Posterior cingulate gyrus (tissue), 11 donors: ENCODE measurements around the gene BBX.
"Not testable (repeated sequence)": the region's sequence is repeated elsewhere in the genome, so short reads cannot be mapped to it uniquely, and the experiment has no call there.

ENCODE experiments used
- DNase-seq, 10 donors: peaks; one replicate each; pipeline versions ENCODE4 v3.0.0 to v3.0.0-alpha.2; 2020 to 2021; ENCODE audit warnings: mixed read lengths in 3 of 10
- intact Hi-C: fragments of 100-400 bp; cut with DNase I; formaldehyde crosslinking; loops from one replicate; pipeline ENCODE4 v1.15.1; 2023

Gene BBX

DNA sequence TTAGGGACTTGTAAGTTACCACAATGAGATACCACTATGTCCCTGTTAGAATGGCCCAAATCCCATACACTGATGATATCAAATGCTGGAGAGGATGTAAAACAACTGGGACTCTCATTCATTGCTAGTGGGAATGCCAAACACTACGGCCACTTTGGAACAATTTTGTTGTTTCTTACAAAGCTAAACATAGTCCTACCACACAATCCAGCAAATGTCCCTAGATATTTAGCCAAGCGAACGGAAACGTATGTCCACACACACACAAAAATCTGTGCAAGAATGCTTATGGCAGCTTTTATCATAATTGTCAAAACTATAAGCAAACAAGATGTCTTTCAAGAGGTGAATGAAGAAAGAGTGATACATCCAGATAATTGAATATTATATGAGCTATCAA is 296.9 kb downstream of the BBX start:
- intact Hi-C loops: no loop called here

DNA sequence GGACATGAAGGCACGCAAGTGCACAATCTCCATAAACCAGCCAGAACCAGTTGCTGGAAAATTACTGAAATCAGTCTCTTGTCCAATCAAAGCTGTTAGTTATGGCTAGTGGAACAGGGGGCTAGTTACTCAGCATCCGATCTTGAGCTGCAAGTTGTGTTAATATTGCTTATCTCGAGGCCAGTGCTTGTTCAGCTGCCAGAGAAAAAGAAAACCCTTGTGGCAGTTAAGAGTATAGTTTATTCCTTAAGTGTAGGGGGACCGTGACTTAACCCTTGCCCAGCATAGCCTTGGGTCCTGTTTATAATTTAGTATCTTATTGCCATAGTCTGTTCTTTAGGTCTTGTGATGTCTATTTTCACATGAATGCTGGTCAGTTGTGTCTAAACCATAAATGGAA is 299.5 kb downstream of the BBX start:
- no peak for DNase-seq
- intact Hi-C loops: no loop called here

More for the DNA sequence above, 296.9 kb downstream of the BBX start:
- DNase-seq: no peak

DNA sequence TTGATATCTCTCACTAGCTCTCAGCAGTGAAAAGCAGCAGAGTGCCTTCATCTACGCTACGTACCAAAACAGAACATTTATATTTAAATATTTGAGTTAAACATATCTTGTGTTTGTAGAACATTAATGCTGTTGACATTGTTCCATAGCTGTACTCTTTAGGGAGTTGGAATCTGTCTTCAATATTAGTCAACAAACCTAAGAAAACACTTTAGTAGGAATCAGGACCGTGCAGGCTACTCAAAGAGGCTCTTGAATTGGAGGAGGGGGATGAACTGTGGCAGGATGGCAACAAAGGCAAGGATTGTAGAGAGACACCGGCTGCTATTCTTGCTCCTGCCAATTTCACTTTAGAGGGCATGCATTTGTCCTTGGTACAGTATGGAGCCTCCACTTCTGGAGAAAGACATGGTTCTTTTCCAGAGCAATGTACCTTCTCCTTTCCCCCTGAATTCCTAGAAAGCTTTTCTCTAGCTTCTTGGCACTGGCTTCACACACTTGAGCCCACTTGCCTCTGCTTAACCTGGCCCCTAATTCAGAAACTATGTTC is 302.1 kb downstream of the BBX start:
- no peak for DNase-seq
- intact Hi-C loops: no loop called here

DNA sequence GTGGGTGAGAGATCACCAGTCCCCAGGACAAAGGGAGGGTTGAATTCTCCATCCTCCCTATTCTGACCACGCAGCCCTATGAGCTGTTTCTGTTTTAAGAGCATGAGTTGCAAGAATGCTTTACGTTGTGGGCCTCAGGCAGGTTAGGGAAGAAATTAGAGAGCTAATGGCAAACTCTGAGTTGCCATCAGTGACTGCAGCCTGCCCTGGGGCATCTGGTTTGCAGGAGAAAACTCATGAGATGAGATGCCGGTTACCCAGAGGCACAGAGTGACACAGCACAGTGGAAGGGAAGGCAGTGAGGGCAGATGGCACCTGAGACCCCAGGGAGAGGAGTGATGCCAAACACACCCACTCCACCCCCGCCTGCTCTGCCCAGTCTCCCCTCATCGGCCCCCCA is 302.8 kb downstream of the BBX start:
- DNase-seq: no peak
- intact Hi-C loops: no loop called here

DNA sequence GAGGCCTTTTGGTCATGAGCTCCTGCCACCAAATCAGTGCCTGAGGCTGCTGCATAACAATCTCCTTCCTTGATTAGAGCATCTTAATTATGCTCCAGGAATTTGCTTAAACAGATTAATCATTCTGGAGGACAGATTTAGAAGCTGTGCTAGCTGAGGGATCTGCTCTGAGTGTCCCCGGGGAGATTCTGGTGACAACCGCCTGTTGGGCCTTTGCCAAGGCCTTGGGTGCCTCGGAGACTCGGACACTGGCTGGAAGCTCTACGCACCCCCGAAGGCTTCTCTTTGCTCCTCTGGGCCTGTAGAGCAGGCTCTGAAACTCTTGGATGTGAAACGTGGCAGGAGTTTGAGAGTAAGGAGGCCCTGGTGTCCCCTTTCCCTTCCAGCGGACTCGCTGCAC is 304.0 kb downstream of the BBX start:
- intact Hi-C loops: no loop called here
- no peak for DNase-seq

DNA sequence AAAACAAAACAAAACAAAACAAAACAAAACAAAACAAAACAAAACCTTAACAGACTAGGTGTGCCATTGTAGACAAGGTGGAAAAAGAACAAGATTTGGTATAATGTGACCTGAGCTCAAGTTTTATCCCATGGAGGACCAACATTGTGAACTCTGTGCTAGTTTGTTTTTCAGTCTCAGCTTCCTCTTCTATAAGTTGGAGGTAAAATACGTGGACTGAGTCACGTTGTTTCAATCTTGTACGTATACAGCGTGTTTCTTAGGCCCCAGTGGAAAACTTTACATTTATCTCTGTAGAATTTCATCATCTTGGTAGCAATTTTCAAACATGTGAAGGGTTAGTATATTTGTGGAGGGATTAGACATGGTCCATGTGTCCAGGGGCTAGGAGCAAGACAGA is 306.4 kb downstream of the BBX start:
- intact Hi-C loops: no loop called here

DNA sequence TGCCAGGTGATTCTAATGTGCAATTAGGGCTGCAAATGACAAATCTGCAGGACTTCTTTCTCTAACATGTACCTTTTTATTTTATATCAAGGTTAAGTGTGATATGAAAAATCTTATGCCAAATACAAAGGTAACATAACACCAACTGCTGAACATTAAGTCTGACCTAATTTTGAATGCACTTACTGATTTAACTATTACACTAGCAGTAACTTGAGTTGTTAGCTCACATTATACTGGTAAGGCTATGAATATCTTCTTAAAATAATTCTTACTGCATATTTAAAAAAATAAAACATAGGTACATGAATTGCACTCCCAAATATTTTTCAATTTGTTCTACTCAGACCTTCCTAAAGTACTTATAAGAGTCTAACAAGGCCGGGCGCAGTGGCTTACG is 308.8 kb downstream of the BBX start:
- DNase-seq: no peak
- intact Hi-C loops: no loop called here

More for the DNA sequence above, 306.4 kb downstream of the BBX start:
- DNase-seq: no peak

DNA sequence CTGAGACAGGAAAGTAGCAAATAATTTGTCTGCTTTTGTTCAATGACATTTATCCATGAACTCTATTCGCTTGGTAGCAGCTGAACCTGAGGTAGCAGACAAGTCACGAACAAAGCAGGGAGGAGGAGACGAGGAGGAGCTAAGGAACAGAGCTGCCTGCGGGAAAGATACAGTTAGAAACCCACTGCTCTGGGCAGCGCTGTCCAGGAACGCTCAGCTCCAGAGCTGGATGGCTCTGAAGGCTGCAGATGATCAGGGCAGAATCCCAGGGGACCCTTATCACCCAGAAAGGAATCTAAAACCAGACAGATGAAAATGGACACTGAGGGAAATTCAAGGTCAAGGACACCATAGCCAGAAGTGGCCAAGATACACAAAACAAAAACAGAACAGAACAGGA is 310.3 kb downstream of the BBX start:
- DNase-seq: no peak
- intact Hi-C loops: no loop called here

DNA sequence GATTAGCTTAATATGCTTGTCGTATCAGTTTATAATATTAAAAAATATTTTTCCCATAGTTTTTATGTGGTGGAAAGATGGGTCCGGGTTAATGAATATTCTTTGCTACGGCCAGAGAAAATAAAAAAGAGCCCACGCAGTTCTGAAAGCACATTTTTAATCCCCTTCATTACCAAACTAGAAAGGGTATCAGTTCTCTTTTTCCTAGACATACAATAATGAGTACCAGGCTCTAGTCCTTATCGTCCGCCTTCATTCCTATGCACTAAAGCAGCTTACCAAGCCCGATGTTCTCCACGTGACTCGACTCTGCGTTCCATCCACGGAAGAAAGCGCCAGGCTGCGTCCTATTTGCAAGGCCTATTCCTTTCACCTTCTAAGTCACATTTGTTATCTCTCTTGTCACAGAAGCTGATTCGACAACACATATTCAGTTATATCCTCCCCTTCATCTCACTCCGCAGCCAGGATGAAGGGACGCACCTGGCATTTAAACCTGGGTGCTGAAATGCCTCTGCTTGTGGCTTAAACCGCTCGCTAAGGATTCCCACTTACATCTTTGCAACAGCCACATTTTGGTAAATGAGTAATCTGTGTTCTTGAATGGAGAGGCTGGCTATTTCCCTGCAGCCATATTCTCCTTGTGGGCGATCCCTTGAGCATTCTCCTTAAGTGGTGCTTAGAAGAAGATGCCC is 311.1 kb downstream of the BBX start:
- intact Hi-C loops: no loop called here

DNA sequence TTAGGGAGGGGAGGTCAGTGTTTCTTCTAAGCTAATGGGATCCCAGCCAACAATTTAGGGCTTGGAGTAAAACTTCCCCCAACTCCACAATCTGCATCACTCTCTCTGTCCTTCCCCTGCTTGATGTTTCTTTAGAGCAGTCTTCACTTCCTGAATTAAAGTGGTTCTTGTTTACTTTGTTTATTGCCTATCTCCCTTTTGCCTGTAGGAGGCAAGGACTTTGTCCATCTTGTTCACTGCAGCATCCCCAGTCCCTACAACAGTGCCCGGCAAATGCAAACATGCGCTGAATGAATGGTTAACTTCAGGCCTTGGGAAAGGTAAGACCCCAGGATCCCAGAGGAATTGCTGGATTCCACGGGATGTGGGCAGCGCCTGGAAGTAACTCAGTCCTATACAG is 312.2 kb downstream of the BBX start:
- intact Hi-C loops, DNase-seq: not testable (repeated sequence)

More for the DNA sequence above, 311.1 kb downstream of the BBX start:
- no peak for DNase-seq

DNA sequence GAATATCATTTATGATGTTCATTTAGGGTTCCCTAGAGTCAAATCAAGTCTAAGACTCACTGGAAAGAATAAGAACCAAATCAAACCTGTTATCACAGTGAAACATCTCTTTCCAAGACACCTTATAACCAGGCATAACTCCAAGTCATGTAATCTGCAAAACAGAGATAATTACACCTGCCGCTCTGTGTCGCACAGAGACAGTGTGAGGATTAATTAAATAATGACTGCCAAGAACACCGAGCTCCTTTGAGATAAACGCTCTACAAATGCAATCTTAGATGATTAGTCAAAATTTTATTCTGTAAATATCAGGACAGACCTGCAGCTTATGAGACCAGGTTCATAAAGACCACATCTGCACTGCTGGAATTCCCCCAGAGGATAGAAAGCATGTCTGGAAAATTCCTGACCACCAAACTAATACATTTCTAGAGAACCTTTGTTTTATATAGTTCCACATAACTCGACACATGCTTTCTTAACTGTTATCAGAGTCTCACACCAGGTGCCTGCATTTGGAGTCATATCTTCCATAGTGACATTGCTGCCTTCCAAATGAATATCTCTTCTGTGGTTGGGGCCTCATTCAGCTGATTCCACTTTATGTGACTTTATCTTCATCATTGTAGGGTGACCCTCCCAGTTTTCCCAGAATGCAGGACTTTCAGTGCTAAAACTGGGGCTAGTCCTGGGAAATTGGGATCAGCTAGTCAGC is 315.3 kb downstream of the BBX start:
- intact Hi-C loops: no loop called here

DNA sequence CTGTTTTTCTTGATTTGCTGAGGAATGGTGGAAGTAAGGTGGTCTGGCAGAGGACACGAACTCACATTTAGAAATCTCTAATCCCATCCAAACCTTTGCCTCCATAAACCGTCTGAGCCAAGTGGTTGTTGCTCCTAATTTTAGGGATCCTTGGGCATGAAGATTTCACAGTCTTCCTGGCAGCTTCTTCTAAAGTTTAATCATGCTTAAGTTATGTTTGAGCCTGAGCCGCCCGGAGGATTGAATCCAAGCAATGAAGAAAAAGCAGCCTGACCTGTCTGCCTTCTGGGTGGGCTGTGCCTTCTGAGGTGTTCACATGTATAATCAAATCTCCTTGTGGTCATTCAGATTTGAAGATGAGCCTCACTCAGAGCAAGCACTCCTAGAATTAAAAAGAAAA is 319.1 kb downstream of the BBX start:
- intact Hi-C loops: loop anchor here (10.0 kb wide), 2 partner anchors 83 to 87 kb away; no protein-coding TSS in a partner anchor
- DNase-seq: no peak

More for the DNA sequence above, 315.3 kb downstream of the BBX start:
- no peak for DNase-seq

DNA sequence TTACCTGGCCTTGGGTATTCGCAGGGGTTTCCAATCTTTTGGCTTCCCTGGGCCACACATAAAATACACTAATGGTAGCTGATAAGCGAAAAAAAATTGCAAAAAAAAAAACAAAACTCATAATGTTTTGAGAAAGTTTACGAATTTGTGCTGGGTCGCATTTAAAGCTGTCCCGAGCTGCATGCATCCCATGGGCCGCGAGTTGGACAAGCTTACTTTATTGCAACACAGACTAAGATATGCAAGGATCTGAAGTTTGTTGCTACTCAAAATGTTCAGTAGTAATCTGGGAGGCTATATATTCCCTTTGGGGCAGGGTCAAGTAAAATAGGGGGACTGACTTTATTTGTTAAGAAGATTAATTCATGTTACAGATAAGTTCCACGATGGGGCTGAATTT is 320.2 kb downstream of the BBX start:
- no peak for DNase-seq
- intact Hi-C loops: loop anchor here (10.0 kb wide), 2 partner anchors 82 to 88 kb away; no protein-coding TSS in a partner anchor

DNA sequence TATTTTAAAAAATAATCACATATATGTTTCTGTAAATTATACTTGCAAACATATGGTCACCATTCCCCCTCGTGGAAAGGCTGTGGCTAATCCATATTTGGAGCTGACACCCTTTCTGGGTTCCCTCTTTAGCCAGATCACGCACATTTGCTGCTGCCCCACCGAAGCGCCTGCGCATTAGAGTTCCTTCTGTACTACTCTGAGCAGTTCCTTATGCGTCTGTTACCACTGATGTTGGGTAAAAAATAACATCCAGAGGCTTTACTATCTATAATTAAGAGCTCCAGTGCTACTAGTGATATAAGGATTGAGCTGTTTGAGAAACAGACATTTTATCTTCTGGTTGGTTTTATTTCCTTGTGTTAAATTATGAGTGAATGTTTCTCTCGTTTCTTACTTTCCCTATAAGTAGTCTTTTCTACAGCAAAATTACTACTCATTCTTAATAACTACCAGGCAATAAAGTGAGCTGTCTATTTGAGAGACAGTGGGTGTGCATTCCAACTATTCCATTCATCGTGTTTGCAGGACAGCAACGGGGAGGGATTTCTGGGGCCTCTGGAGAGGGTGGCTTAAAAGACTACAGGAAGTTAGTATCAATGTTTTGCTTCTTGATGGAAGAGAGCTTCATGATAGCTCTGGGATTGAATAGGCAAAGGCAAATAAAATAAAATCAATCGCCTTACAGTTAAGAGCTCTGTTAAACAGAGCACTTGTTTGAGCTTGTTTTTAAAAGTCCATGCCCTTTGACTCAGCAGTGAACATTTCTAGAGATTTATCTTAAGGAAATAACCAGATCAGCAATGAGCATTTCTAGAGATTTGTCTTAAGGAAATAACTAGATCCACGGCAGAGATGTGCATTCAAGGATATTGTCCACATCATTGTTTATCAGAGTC is 322.9 kb downstream of the BBX start:
- intact Hi-C loops: loop anchor here (10.0 kb wide), 2 partner anchors 79 to 91 kb away; no protein-coding TSS in a partner anchor
- peak in 1 of 10 donors; percentile 83 for DNase-seq

DNA sequence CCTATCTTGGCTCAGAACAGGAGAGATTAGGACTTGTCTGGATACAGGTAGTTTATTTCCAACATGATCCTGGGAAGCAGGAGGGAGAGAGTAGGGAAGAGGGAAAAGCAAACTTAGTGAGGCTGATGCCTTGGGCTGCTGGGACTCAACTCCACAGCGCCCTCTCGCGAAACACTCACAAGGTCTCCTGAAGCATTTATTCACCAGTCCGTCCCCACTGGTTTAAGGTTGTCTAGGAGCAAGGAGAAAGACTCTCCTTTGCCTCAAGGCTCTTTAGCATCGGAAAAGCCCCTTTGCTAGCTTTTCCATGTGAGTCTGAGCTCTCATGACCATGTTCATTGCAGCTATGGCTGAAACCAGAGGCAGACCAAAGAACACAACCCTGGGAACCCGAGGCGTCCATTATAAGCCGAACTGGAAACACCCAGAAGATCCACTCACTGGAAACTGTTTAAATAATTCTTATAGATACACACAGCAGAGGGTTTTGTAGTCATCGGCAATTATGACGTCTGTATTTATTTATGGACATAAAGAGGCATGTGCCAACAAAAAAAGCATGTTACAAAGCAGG is 323.6 kb downstream of the BBX start:
- intact Hi-C loops: loop anchor here (10.0 kb wide), 2 partner anchors 78 to 92 kb away; no protein-coding TSS in a partner anchor
- peak in 9 of 10 donors; percentile 32 to 94 (median 70) for DNase-seq

DNA sequence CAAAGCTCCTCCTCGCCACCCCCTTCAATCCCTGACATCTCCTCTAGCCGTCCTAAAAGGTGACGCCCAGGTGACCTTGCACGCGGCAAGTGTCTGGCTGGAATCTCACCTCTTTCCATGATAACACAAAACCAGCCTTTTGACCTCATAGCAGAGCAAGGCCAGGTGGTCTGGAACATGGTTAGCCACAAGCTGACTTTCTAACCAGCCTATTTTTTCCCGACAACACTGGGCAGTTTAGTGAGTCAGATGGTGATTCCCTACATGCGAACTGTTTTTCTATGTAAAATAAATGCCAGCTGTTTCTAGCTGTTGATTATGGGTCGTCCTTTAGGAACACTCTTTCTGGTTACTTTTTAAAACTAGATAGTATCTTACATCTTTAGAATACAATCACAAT is 325.0 kb downstream of the BBX start:
- no peak for DNase-seq
- intact Hi-C loops: loop anchor here (10.0 kb wide), 2 partner anchors 77 to 93 kb away; no protein-coding TSS in a partner anchor

DNA sequence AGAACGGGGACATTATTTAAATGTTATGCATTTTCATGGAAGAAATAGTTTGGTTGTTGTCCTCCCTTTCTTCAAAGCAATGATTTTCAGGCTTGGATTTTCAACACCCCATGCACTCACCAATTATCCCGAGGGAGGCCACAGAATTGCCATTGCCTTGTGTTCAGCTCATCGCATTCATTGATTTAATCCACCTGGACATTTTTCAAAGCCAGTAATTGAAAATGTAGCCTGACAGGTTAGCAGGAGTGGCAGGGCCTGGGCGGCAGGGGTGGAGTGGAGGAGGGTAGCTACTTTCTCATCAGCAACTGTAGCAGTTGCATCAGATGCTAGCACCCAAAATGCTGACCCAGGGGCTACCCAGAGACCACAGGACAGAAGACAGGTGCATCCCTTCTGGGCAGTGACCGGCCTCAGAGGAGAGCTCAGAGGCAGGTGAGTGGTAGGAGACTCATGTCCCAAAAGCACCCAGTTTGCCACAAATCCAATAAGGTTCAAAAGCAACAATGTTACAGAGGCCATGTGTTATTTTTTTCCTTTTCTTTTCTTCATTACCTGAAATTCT is 325.7 kb downstream of the BBX start:
- no peak for DNase-seq
- intact Hi-C loops: loop anchor here (10.0 kb wide), 2 partner anchors 76 to 94 kb away; no protein-coding TSS in a partner anchor

DNA sequence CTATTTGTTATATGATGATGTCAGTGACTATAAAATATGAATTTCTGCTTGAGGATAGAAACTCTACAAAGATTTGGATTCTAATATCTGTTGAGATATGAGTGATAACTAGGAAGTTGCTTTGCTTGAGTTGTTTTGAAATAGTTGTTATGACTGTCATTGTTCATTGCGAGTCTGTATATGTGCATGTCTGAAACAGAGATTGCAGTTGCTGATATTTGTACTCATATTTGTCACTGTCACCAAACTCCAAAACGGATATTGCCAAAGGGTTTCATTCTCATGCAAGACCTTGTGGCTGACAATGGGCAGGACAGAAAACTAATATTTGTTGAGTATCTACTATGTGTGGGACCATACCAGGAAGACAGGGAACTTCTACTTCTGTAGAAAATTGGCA is 327.9 kb downstream of the BBX start:
- intact Hi-C loops: no loop called here
- DNase-seq: no peak

DNA sequence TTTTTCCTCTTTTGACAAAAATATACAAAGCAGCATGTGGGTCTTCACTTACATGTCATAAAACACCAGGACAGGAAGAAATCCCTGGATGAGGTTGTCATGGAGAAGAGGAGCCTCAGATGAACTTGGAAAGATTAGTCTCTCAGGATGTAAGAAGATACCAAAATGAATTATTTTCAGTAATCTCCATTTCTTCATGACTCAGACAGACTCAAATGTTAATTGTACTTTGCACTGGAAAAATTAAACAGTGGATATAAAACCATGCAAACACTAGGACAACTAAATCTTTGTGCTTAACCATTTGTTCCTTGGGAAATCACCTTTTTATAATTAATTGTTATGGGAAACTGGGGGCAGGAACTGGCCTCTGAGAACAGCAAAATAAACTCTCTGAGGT is 331.1 kb downstream of the BBX start:
- DNase-seq: no peak
- intact Hi-C loops: no loop called here

DNA sequence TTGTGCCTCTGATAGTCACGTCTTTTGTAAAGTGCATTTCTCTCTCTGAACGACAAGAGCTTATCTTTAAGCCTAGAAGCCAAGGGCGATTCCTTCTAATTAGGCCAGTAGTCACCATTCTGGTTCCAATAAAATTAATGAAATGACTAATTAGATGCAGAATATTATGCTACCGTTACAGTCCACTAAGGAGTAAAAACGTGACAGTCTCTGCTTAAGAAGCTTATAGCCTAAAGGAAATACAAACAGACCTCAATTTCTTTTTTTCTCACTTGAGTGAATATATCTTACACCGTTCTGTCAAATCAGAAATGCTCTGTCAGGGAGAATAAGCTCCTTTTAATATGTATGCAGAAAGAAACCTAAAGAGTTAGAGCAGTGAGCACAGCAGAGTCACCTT is 332.0 kb downstream of the BBX start:
- no peak for DNase-seq
- intact Hi-C loops: no loop called here
